ENCODE data around the gene PAPSS1. TPM values are rescaled to one million over a fixed set of nuclear protein-coding genes. Genes with fewer than 3 reads are reported as not detected.
A peak's percentile ranks its signal among the peaks of the same experiment; 100 is the strongest.

The PAPSS1 gene
- total and polyA plus RNA-seq, 2 donors (not counting 1 experiment from before 2014, with no cell fraction given): 59.9 to 70.3 TPM

DNA sequence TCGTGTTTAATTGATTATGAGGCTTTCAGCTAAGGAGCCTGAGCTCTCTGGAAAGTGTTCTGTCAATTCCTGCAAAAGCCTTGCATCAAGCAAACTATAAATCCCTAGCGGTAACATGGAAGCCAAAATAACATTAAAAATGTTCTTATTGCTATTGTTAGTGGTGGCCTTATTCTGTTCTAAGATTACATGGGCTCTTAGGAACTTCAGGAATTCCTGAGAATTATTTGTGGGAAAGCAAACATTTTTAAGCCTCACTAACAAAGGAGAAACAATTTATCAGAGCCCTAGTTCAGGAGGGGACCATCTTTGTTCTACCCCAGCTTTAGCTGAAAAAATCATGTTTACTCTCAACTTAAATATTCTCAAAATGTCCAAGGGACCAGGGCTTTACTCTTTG, 119.6 kb downstream of the PAPSS1 start:
- Histone ChIP-seq H3K4me3 (replicated peaks in 1 of 4; ENCODE audit: control extremely low read depth in 1 of 4, insufficient read depth in 1 of 4, low read depth in 3 of 4, low read length in 4 of 4) (no peak overlapping the region), H3K36me3 (ENCODE audit: control insufficient read depth, insufficient read depth, low read length) (no peaks in the 10 kb centered on the region), H3K4me1 (ENCODE audit: control insufficient read depth, extremely low read depth, insufficient read depth, low read length) (no peaks in the 10 kb centered on the region), H2AFZ (ENCODE audit: low read length) (no peak overlapping the region), H3K9ac (ENCODE audit: insufficient read depth, low read length) (no peak overlapping the region), H3K4me2 (ENCODE audit: extremely low read depth, insufficient read depth, low read length) (no peak overlapping the region), H3K27me3 (ENCODE audit: control insufficient read depth, insufficient read depth, low read length) (no peaks in the 10 kb centered on the region), H3K79me2 (ENCODE audit: control insufficient read depth, insufficient read depth, low read length) (no peaks in the 10 kb centered on the region), H3K9me3 (ENCODE audit: control insufficient read depth, insufficient read depth, low read depth, low read length) (no peaks in the 10 kb centered on the region), H3K27ac (ENCODE audit: insufficient read depth, low read length) (no peak overlapping the region), H4K20me1 (ENCODE audit: control insufficient read depth, extremely low read depth, insufficient read depth, low read length) (no peaks in the 10 kb centered on the region)
- no peak for TF ChIP-seq EZH2 (IDR thresholded peaks at IDR 0.05; ENCODE audit: low read length, missing control alignments)
- TF ChIP-seq, protein P1, sequence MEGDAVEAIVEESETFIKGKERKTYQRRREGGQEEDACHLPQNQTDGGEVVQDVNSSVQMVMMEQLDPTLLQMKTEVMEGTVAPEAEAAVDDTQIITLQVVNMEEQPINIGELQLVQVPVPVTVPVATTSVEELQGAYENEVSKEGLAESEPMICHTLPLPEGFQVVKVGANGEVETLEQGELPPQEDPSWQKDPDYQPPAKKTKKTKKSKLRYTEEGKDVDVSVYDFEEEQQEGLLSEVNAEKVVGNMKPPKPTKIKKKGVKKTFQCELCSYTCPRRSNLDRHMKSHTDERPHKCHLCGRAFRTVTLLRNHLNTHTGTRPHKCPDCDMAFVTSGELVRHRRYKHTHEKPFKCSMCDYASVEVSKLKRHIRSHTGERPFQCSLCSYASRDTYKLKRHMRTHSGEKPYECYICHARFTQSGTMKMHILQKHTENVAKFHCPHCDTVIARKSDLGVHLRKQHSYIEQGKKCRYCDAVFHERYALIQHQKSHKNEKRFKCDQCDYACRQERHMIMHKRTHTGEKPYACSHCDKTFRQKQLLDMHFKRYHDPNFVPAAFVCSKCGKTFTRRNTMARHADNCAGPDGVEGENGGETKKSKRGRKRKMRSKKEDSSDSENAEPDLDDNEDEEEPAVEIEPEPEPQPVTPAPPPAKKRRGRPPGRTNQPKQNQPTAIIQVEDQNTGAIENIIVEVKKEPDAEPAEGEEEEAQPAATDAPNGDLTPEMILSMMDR (conservative IDR thresholded peaks at IDR 0.05 in 1 of 2, IDR thresholded peaks at IDR 0.05 in 1 of 2; ENCODE audit: low read depth in 1 of 2, low read length in 2 of 2): no peak
- DNase-seq (ENCODE audit: low read depth in 2 of 2): peak in 1 of 2 donors; percentile 83

DNA sequence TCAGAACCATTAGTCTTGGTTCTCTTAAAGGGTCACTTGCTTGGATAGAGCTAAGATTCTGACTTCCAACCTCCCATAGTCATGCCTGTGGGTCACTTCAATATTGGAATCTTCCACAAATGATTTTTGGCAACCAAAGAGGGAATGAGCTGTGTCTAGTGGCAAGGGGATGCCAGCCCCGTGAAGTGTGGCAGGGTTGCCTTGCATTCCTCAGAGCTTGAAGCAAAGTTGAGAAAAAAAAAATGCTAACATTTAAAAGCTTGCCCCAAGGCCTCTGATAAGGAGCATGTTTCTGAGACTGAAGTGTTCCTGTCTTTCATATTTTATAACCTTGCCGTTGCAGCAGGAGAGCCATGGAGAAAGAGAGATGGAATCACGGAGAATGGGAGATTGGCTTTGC, 120.2 kb downstream of the PAPSS1 start:
- H3K27ac ChIP-seq (ENCODE audit: insufficient read depth, low read length): no peak overlapping the region
- H3K4me3 ChIP-seq (replicated peaks in 1 of 4; ENCODE audit: control extremely low read depth in 1 of 4, insufficient read depth in 1 of 4, low read depth in 3 of 4, low read length in 4 of 4): no peak overlapping the region
- TF ChIP-seq, protein P1 (conservative IDR thresholded peaks at IDR 0.05 in 1 of 2, IDR thresholded peaks at IDR 0.05 in 1 of 2; ENCODE audit: low read depth in 1 of 2, low read length in 2 of 2): no peak
- TF ChIP-seq EZH2 (IDR thresholded peaks at IDR 0.05; ENCODE audit: low read length, missing control alignments): no peak
- H3K4me1 ChIP-seq (ENCODE audit: control insufficient read depth, extremely low read depth, insufficient read depth, low read length): no peaks in the 10 kb centered on the region
- H4K20me1 ChIP-seq (ENCODE audit: control insufficient read depth, extremely low read depth, insufficient read depth, low read length): no peaks in the 10 kb centered on the region
- no peaks in the 10 kb centered on the region for H3K79me2 ChIP-seq (ENCODE audit: control insufficient read depth, insufficient read depth, low read length)
- no peaks in the 10 kb centered on the region for H3K9me3 ChIP-seq (ENCODE audit: control insufficient read depth, insufficient read depth, low read depth, low read length)
- H3K4me2 ChIP-seq (ENCODE audit: extremely low read depth, insufficient read depth, low read length): no peak overlapping the region
- DNase-seq (ENCODE audit: low read depth in 2 of 2): peak in 1 of 2 donors; percentile 38
- no peaks in the 10 kb centered on the region for H3K36me3 ChIP-seq (ENCODE audit: control insufficient read depth, insufficient read depth, low read length)
- no peak overlapping the region for H2AFZ ChIP-seq (ENCODE audit: low read length)
- H3K9ac ChIP-seq (ENCODE audit: insufficient read depth, low read length): no peak overlapping the region
- H3K27me3 ChIP-seq (ENCODE audit: control insufficient read depth, insufficient read depth, low read length): no peaks in the 10 kb centered on the region

DNA sequence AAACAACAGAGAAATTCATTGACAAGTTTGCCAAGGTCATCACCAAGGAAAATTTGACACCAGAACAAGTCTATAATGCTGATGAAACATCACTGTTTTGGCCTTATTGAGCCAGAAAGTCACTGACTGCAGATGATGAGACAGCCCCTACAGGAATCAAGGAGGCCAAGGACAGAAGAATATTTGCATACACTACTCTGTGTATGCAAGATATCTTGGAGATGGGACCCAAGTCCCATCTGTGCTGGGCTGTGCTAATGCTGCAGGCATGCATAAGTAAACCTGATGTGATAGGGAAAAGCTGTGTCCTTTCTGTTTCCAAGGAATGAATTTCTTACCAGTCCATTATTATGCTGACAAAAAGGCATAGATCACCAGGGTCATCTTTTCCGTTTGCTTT, 126.8 kb downstream of the PAPSS1 start:
- Histone ChIP-seq H3K9me3 (ENCODE audit: control insufficient read depth, insufficient read depth, low read depth, low read length) (no peaks in the 10 kb centered on the region), H3K4me2 (ENCODE audit: extremely low read depth, insufficient read depth, low read length) (no peak overlapping the region), H3K4me3 (replicated peaks in 1 of 4; ENCODE audit: control extremely low read depth in 1 of 4, insufficient read depth in 1 of 4, low read depth in 3 of 4, low read length in 4 of 4) (no peak overlapping the region), H3K79me2 (ENCODE audit: control insufficient read depth, insufficient read depth, low read length) (no peaks in the 10 kb centered on the region), H3K4me1 (ENCODE audit: control insufficient read depth, extremely low read depth, insufficient read depth, low read length) (no peaks in the 10 kb centered on the region), H3K27ac (ENCODE audit: insufficient read depth, low read length) (no peak overlapping the region), H2AFZ (ENCODE audit: low read length) (no peak overlapping the region), H3K9ac (ENCODE audit: insufficient read depth, low read length) (no peak overlapping the region), H3K27me3 (ENCODE audit: control insufficient read depth, insufficient read depth, low read length) (no peaks in the 10 kb centered on the region), H4K20me1 (ENCODE audit: control insufficient read depth, extremely low read depth, insufficient read depth, low read length) (no peaks in the 10 kb centered on the region), H3K36me3 (ENCODE audit: control insufficient read depth, insufficient read depth, low read length) (no peaks in the 10 kb centered on the region)
- no peak for DNase-seq (ENCODE audit: low read depth in 2 of 2)
- no peak for TF ChIP-seq EZH2 (IDR thresholded peaks at IDR 0.05; ENCODE audit: low read length, missing control alignments)
- TF ChIP-seq, protein P1 (conservative IDR thresholded peaks at IDR 0.05 in 1 of 2, IDR thresholded peaks at IDR 0.05 in 1 of 2; ENCODE audit: low read depth in 1 of 2, low read length in 2 of 2): no peak

Measured in fibroblast of lung (primary cell).